CD14-positive monocyte (primary cell): Measurements from ENCODE around the gene TERB1. TPM values are rescaled to one million over a fixed set of nuclear protein-coding genes. Genes with fewer than 3 reads are reported as not detected.

Experiments used
- DNase-seq, 3 donors: peaks; one replicate each; pipeline ENCODE4 v3.0.0-alpha.2; 2011 to 2022
- H2AFZ ChIP-seq: 2 replicates; pipeline ENCODE4 v1.6.0; 2012; ENCODE audit warnings: mild to moderate bottlenecking, low read depth, low read length, inconsistent platforms; ENCODE audit not compliant: insufficient read depth, poor library complexity, severe bottlenecking
- H3K27ac ChIP-seq, 2 donors: 1 replicate in 1 of 2; 2 replicates in 1 of 2; pipeline ENCODE4 v1.5.1; 2012 to 2013; ENCODE audit warnings: low read length in 2 of 2, control low read depth in 1 of 2, inconsistent platforms in 1 of 2, low read depth in 1 of 2, mild to moderate bottlenecking in 1 of 2
- H3K27me3 ChIP-seq, 2 donors: one replicate each; pipeline versions ENCODE4 v1.6.0 to v1.6.1; 2011 to 2013; ENCODE audit warnings: low read length in 2 of 2; ENCODE audit not compliant: control insufficient read depth in 2 of 2, insufficient read depth in 2 of 2
- H3K36me3 ChIP-seq, 2 donors: replicated peaks in 1 of 2; 1 replicate in 1 of 2; 2 replicates in 1 of 2; pipeline versions ENCODE4 v1.5.1 to v1.6.1; 2012 to 2013; ENCODE audit warnings: low read length in 2 of 2, control low read depth in 1 of 2, inconsistent platforms in 1 of 2, mild to moderate bottlenecking in 1 of 2; ENCODE audit not compliant: insufficient read depth in 2 of 2, control insufficient read depth in 1 of 2
- H3K4me1 ChIP-seq, 2 donors: 1 replicate in 1 of 2; 2 replicates in 1 of 2; pipeline versions ENCODE4 v1.5.1 to v1.6.1; 2012 to 2013; ENCODE audit warnings: low read length in 2 of 2, control low read depth in 1 of 2, inconsistent platforms in 1 of 2, mild to moderate bottlenecking in 1 of 2, moderate library complexity in 1 of 2; ENCODE audit not compliant: insufficient read depth in 2 of 2, control insufficient read depth in 1 of 2
- H3K4me2 ChIP-seq: replicated peaks from 2 replicates; pipeline ENCODE3; 2012; ENCODE audit warnings: low read length, moderate library complexity, mild to moderate bottlenecking; ENCODE audit not compliant: poor library complexity, severe bottlenecking; ENCODE audit errors: extremely low read depth
- H3K4me3 ChIP-seq, 3 experiments: fragments of 200-600 bp in 1 of 3; sonication (generic) in 1 of 3; replicated peaks in 1 of 3; 1 replicate in 2 of 3; 2 replicates in 1 of 3; pipeline ENCODE4 v1.5.1; 2011 to 2013; ENCODE audit warnings: low read length in 3 of 3, mild to moderate bottlenecking in 3 of 3, control low read depth in 2 of 3, low read depth in 2 of 3, inconsistent platforms in 1 of 3, moderate library complexity in 1 of 3
- H3K79me2 ChIP-seq: 2 replicates; pipeline ENCODE4 v1.6.0; 2012; ENCODE audit warnings: mild to moderate bottlenecking, control low read depth, inconsistent platforms, low read length, moderate library complexity; ENCODE audit not compliant: insufficient read depth
- H3K9ac ChIP-seq: 2 replicates; pipeline ENCODE4 v1.6.0; 2017; ENCODE audit warnings: low read length, mild to moderate bottlenecking; ENCODE audit not compliant: insufficient read depth, poor library complexity, severe bottlenecking
- H3K9me3 ChIP-seq, 2 donors: replicated peaks in 1 of 2; 1 replicate in 1 of 2; 2 replicates in 1 of 2; pipeline versions ENCODE4 v1.5.1 to v1.6.1; 2012 to 2013; ENCODE audit warnings: low read length in 2 of 2, control low read depth in 1 of 2; ENCODE audit not compliant: control insufficient read depth in 1 of 2, insufficient read depth in 1 of 2
- H4K20me1 ChIP-seq: 2 replicates; pipeline ENCODE4 v1.6.0; 2012; ENCODE audit warnings: mild to moderate bottlenecking, low read length, control low read depth, moderate library complexity; ENCODE audit not compliant: insufficient read depth
- H3K27ac Mint-ChIP-seq, 7 donors: one replicate each; pipeline ENCODE4 v1.8.0; 2020; ENCODE audit warnings: mild to moderate bottlenecking in 7 of 7, mixed read lengths in 7 of 7, moderate library complexity in 6 of 7, inconsistent platforms in 2 of 7
- H3K27me3 Mint-ChIP-seq, 3 donors: one replicate each; pipeline ENCODE4 v1.8.0; 2021 to 2022; ENCODE audit warnings: low read depth in 3 of 3, mild to moderate bottlenecking in 3 of 3, mixed read lengths in 3 of 3, moderate library complexity in 3 of 3, inconsistent platforms in 1 of 3
- H3K36me3 Mint-ChIP-seq, 2 donors: one replicate each; pipeline ENCODE4 v1.8.0; 2020; ENCODE audit warnings: mixed read lengths in 2 of 2, inconsistent platforms in 1 of 2, mild to moderate bottlenecking in 1 of 2
- H3K4me1 Mint-ChIP-seq: one replicate; pipeline ENCODE4 v1.8.0; 2020; ENCODE audit warnings: mild to moderate bottlenecking, mixed read lengths
- H3K4me3 Mint-ChIP-seq, 2 donors: one replicate each; pipeline ENCODE4 v1.8.0; 2020; ENCODE audit warnings: mild to moderate bottlenecking in 2 of 2, mixed read lengths in 2 of 2, moderate library complexity in 1 of 2
- H3K9me3 Mint-ChIP-seq, 7 donors: one replicate each; pipeline ENCODE4 v1.8.0; 2020 to 2022; ENCODE audit warnings: mixed read lengths in 7 of 7, mild to moderate bottlenecking in 6 of 7, moderate library complexity in 6 of 7, inconsistent platforms in 2 of 7
- WGBS: methylation state at CpG from one replicate; pipeline ENCODE4 v1.1.5; 2013; ENCODE audit warnings: missing lambda C conversion rate; ENCODE audit not compliant: insufficient coverage; 5-methylcytosine and 5-hydroxymethylcytosine counted together
- intact Hi-C, 2 donors: fragments of 100-400 bp; cut with micrococcal nuclease; formaldehyde crosslinking; loops; one replicate each; pipeline versions ENCODE4 v1.15.0 to v1.15.1; 2023
- polyA plus RNA-seq, 3 donors: library from polyadenylated mRNA; depleted of rRNA in 1 of 3; unstranded in 2 of 3; stranded (reverse) in 1 of 3; fragments of 300-500 nt in 2 of 3; fragments of >200 nt in 1 of 3; fragmentation: Illumina TruSeq in 2 of 3; gene quantifications; 1 replicate in 2 of 3; 2 replicates in 1 of 3; pipeline ENCODE4 v1.2.3, GENCODE V29; 2012 to 2021
- TF ChIP-seq, protein P1 (sequence below): fragments of 200-600 bp; IDR thresholded peaks from one replicate; pipeline ENCODE4 v1.8.0; 2022; ENCODE audit warnings: antibody characterized with exemption, mild to moderate bottlenecking

TERB1 gene
- polyA plus RNA-seq, 3 donors: not detected

DNA sequence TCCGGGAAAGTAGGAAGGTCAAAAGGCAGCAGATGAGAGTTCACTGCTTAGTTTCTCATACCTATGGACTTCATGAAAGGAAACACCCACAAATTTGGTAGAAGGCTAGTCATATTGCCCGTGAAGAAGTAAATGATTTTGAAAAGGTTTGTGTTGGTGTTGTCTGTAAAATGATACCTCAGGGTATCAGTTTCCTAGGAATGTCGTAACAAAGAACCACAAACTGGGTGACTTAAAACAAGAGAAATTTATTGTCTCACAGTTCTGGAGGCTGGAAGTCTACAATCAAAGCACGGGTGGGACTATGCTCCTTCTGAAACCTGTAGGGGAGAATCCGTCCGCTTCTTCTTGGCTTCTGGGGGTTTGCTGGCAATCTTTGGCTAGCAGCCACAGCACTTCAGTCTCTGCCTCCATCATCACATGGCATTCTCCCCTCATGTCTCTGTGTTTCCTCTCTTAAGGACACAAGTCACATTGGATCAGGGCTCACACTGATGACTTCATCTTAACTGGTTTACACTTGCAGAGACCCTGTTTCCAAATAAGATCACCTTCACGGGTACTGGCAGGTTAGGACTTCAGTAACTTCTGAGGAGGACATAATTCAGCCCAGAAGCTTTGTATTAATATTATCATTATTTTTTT is 31.4 kb upstream of the TERB1 start:
- Histone ChIP-seq H3K9me3 (no peaks in the 10 kb centered on the region), H3K4me1 (peaks cover 13 to 16% of the 10 kb centered on the region in 2 donors), H3K9ac (no peak overlapping the region), H3K4me2 (no peak overlapping the region), H4K20me1 (peaks cover 6% of the 10 kb centered on the region), H3K4me3 (no peak overlapping the region), H3K27ac (no peak overlapping the region), H2AFZ (peak overlapping the region; percentile 2), H3K36me3 (peaks cover 0 to 2% of the 10 kb centered on the region in 2 donors), H3K79me2 (peaks cover 8% of the 10 kb centered on the region), H3K27me3 (no peaks in the 10 kb centered on the region)
- no peak for DNase-seq
- Mint-ChIP-seq H3K4me3 (no peak overlapping the region), H3K27me3 (peaks cover 13 to 24% (median 15%) of the 10 kb centered on the region in 3 donors), H3K4me1 (peaks cover 15% of the 10 kb centered on the region), H3K27ac (no peak overlapping the region), H3K9me3 (peaks cover 0 to 4% (median 2%) of the 10 kb centered on the region in 7 donors), H3K36me3 (peaks cover 2 to 3% of the 10 kb centered on the region in 2 donors)
- 86% methylated on average over 1 of the region's 7 CpGs for WGBS
- intact Hi-C loops: loop anchor here (5.0 kb wide), 1 partner anchor 35 kb away; no protein-coding TSS in a partner anchor
- TF ChIP-seq, protein P1, sequence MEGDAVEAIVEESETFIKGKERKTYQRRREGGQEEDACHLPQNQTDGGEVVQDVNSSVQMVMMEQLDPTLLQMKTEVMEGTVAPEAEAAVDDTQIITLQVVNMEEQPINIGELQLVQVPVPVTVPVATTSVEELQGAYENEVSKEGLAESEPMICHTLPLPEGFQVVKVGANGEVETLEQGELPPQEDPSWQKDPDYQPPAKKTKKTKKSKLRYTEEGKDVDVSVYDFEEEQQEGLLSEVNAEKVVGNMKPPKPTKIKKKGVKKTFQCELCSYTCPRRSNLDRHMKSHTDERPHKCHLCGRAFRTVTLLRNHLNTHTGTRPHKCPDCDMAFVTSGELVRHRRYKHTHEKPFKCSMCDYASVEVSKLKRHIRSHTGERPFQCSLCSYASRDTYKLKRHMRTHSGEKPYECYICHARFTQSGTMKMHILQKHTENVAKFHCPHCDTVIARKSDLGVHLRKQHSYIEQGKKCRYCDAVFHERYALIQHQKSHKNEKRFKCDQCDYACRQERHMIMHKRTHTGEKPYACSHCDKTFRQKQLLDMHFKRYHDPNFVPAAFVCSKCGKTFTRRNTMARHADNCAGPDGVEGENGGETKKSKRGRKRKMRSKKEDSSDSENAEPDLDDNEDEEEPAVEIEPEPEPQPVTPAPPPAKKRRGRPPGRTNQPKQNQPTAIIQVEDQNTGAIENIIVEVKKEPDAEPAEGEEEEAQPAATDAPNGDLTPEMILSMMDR: no peak

DNA sequence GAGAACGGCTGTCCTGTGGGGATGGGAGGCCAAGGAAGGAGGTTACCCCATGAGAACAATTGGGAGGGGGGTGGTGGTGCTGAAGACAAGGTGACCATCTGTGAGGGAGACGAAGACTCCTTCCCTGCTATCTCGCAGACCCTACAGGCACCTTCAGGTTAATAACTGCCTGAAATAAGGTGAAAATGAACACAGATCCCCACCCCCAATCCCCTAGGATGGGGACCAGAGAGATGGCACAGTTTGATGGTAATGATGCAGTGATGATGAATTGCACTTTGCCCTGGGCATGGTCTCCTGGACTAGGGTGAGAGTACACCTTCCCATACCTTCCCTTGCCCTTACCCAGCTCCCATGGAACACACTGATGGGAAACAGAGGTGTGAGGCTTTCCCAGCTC is 30.8 kb upstream of the TERB1 start:
- Mint-ChIP-seq H3K36me3 (peaks cover 6 to 8% of the 10 kb centered on the region in 2 donors), H3K27me3 (peaks cover 13 to 24% (median 15%) of the 10 kb centered on the region in 3 donors), H3K9me3 (peaks cover 0 to 2% (median 0%) of the 10 kb centered on the region in 7 donors), H3K27ac (no peak overlapping the region), H3K4me3 (no peak overlapping the region), H3K4me1 (peaks cover 15% of the 10 kb centered on the region)
- Histone ChIP-seq H3K79me2 (peaks cover 8% of the 10 kb centered on the region), H4K20me1 (peaks cover 6% of the 10 kb centered on the region), H3K4me2 (no peak overlapping the region), H3K4me3 (no peak overlapping the region), H3K27me3 (no peaks in the 10 kb centered on the region), H3K9me3 (no peaks in the 10 kb centered on the region), H3K9ac (no peak overlapping the region), H2AFZ (peak overlapping the region; percentile 2), H3K36me3 (peaks cover 0 to 5% of the 10 kb centered on the region in 2 donors), H3K4me1 (peaks cover 13 to 16% of the 10 kb centered on the region in 2 donors), H3K27ac (no peak overlapping the region)
- no peak for DNase-seq
- TF ChIP-seq, protein P1: no peak
- intact Hi-C loops: loop anchor here (5.0 kb wide), 1 partner anchor 35 kb away; no protein-coding TSS in a partner anchor
- no CpG with 5 or more reads among the region's 3 CpGs for WGBS
